Immature natural killer cell (primary cell): ENCODE data around the gene ZNF384. TPM values are rescaled to one million over a fixed set of nuclear protein-coding genes. Genes with fewer than 3 reads are reported as not detected.

Experiments
- DNase-seq, 3 donors: peaks; one replicate each; pipeline ENCODE4 v3.0.0; 2022; ENCODE audit warnings: mixed read lengths in 1 of 3
- H3K27ac Mint-ChIP-seq, 6 donors: one replicate each; pipeline ENCODE4 v1.8.0; 2020; ENCODE audit warnings: mixed read lengths in 6 of 6, mild to moderate bottlenecking in 5 of 6, inconsistent platforms in 4 of 6, moderate library complexity in 3 of 6
- H3K27me3 Mint-ChIP-seq, 3 donors: one replicate each; pipeline ENCODE4 v1.8.0; 2020 to 2021; ENCODE audit warnings: low read depth in 3 of 3, mild to moderate bottlenecking in 3 of 3, mixed read lengths in 3 of 3, moderate library complexity in 3 of 3, inconsistent platforms in 1 of 3
- H3K36me3 Mint-ChIP-seq, 3 donors: one replicate each; pipeline ENCODE4 v1.8.0; 2020; ENCODE audit warnings: mixed read lengths in 3 of 3, inconsistent platforms in 2 of 3, mild to moderate bottlenecking in 2 of 3
- H3K4me1 Mint-ChIP-seq, 2 donors: one replicate each; pipeline ENCODE4 v1.8.0; 2020; ENCODE audit warnings: inconsistent platforms in 2 of 2, mild to moderate bottlenecking in 2 of 2, mixed read lengths in 2 of 2, moderate library complexity in 1 of 2
- H3K4me3 Mint-ChIP-seq, 5 donors: one replicate each; pipeline ENCODE4 v1.8.0; 2020; ENCODE audit warnings: mild to moderate bottlenecking in 5 of 5, mixed read lengths in 5 of 5, inconsistent platforms in 3 of 5, moderate library complexity in 3 of 5
- H3K9me3 Mint-ChIP-seq, 6 donors: one replicate each; pipeline ENCODE4 v1.8.0; 2020; ENCODE audit warnings: mild to moderate bottlenecking in 6 of 6, mixed read lengths in 6 of 6, inconsistent platforms in 4 of 6, moderate library complexity in 3 of 6
- polyA plus RNA-seq, 3 donors: library from polyadenylated mRNA; unstranded; fragments of 300-500 nt; fragmentation: Illumina TruSeq; gene quantifications; one replicate each; pipeline ENCODE4 v1.2.3, GENCODE V29; 2021

Gene ZNF384
- polyA plus RNA-seq, 3 donors from 2014 or later: 14.6 to 41.5 (median 31.6) TPM

DNA sequence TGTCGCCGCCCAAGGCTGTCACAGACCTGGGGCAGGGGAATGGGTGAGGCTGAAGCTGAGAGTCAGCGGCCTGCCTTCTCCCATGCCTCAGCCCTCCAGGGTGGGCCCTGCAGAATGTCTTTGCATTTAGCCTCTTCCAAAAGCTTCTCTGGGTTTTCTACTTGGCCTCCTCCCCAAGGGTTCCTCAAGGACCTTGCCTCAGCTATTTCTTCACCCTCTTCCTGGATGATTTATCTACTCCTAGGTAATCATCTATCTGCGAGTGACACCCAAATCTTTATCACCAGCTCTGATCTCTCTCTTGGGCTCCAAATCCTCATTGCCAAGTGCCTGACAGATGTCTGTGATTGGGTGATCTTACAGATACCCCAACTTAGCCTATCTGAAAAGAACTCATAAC lies 48.7 kb downstream of the ZNF384 start:
- DNase-seq: no peak
- Mint-ChIP-seq H3K9me3 (peaks cover 0 to 3% (median 0%) of the 10 kb centered on the region in 6 donors), H3K4me3 (no peak overlapping the region), H3K4me1 (peaks cover 13 to 16% of the 10 kb centered on the region in 2 donors), H3K36me3 (peaks cover 11 to 20% (median 13%) of the 10 kb centered on the region in 3 donors), H3K27me3 (peaks cover 0 to 11% (median 4%) of the 10 kb centered on the region in 3 donors), H3K27ac (peak overlapping the region in 2 of 6 donors; percentile 56 to 76)

DNA sequence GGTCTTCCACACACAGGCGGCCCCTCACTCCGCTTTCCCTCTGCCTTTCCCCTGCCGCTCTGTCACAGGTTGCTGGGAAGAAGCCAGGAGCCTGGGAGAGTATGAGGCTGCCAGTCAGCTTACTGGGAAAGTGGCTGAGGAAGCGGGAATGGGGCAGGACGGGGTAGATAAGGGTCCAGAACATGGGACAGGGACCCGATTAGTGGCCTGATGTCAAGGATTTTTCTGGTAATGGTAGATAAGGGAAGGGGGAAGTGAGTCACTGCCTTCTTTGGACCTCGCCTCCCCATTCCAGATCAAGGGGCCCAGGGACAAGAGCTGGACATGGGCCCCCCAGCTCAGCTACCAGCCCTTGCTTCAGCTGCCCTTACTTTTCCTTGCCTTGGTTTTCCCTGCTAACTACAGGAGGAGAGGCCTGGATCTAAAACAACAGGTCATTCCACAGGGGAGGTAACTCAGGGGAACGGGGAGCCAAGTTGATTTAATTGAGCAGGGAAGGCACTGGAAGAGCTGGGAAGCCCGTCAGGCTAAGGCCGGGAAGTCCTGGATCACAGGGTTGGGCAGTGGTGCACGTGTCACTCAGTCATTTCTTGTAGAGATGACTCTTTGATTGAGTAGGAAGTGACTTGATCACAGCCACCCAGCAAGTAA lies 49.9 kb downstream of the ZNF384 start:
- Mint-ChIP-seq H3K27me3 (peaks cover 0 to 10% (median 4%) of the 10 kb centered on the region in 3 donors), H3K27ac (peak overlapping the region in 1 of 6 donors; percentile 40), H3K4me1 (peaks cover 23 to 28% of the 10 kb centered on the region in 2 donors), H3K36me3 (peaks cover 9 to 14% (median 10%) of the 10 kb centered on the region in 3 donors), H3K4me3 (no peak overlapping the region), H3K9me3 (peaks cover 0 to under 1% (median 0%) of the 10 kb centered on the region in 6 donors)
- no peak for DNase-seq

DNA sequence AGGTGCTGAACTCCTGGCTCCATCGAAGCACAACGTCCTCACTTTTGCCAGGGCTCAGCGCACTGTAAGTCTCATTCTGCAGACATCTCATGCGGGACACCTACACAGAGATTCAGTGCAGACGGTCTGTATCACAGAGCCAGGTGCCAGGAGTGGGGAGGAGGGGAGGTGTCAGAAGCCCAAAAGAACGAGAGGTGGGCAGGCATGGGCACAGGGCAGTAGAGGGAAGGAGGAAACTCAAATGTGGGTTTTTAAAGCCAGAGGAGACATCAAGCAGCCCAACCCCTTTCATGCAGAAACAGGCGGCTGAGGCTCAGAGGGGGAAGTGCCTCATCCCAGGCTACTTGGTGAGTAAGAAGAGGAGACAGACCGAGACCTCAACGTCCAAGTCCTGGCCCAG lies 50.9 kb downstream of the ZNF384 start:
- H3K9me3 Mint-ChIP-seq: no peaks in the 10 kb centered on the region
- no peak overlapping the region for H3K4me3 Mint-ChIP-seq
- DNase-seq: no peak
- peaks cover 3 to 8% (median 4%) of the 10 kb centered on the region in 3 donors for H3K36me3 Mint-ChIP-seq
- H3K4me1 Mint-ChIP-seq: peaks cover 29 to 33% of the 10 kb centered on the region in 2 donors
- peaks cover 0 to 6% (median 2%) of the 10 kb centered on the region in 3 donors for H3K27me3 Mint-ChIP-seq
- peak overlapping the region in 1 of 6 donors; percentile 60 for H3K27ac Mint-ChIP-seq

DNA sequence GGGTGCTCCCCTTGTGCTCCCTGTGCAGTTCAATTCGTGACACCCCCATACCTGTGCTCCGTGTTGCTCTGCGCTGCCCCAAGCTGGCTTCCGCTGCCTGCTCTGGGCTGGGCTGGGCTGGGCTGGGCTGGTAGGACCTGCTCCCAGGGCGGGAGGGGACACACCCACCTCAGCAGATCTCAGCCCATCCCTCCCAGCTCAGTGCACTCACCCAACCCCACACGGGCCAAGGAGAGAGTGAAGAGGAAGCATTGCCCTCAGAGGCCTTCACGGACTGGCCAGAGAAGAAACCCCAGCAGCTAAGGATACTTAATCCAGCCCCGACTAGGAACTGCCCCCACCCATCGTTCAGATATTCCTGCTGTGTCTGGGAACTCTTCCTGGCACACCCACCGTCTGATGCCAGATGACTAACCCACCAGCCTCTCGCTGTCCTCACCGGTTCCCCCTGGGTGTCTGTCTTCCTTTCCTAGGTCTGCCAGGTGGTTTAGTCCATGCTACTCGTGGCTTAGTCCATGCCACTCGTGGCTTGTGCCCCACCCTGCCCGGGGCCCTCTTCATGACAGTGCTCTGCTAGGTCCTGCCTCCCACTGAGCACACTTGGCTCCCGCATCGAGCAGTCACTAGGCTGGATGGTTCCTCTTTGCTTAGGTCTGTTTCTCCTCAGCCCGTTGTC lies 53.2 kb downstream of the ZNF384 start, which contains the start of gene LPAR5:
LPAR5 (minus strand) TSS at position 104 of the 676 bp plus-strand sequence. CDS start 14,711 bp downstream, outside the sequence.
- Mint-ChIP-seq H3K9me3 (no peaks in the 10 kb centered on the region), H3K36me3 (no peaks in the 10 kb centered on the region), H3K4me1 (peaks cover 52 to 56% of the 10 kb centered on the region in 2 donors), H3K27me3 (peaks cover 1 to 12% (median 4%) of the 10 kb centered on the region in 3 donors), H3K27ac (peak within 1 kb of the TSS; percentile 94 to 99 (median 96)), H3K4me3 (peak within 1 kb of the TSS; percentile 83 to 88 (median 87))
- DNase-seq: peak; percentile 30 to 36 (median 35)

DNA sequence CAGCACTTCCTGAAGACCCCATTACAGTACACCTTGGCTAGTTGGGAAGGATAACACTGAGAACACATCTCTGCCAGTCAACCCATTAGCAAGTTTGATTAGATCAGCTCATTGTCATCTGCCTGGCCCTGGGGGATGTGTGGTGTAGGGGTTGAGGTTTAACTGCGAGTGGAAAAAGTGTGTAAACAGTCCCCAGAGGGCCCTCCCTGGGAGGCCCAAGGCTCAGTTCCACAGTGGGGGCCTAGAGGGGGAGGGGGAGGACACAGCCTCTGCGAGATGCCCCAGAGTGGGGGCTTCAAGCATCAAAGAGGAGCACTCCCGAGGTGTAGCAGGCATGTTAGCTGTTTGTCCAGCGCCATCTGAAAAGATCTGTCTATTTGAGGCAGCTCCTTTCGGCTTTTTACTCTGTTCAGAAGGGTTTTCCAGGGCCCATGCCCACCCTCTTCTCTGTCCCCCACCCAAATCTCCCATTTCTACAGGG lies 53.8 kb downstream of the ZNF384 start:
- peaks cover 1 to 12% (median 4%) of the 10 kb centered on the region in 3 donors for H3K27me3 Mint-ChIP-seq
- DNase-seq: peak; percentile 60 to 68 (median 61)
- peak overlapping the region; percentile 94 to 99 (median 96) for H3K27ac Mint-ChIP-seq
- no peaks in the 10 kb centered on the region for H3K36me3 Mint-ChIP-seq
- H3K4me3 Mint-ChIP-seq: peak overlapping the region; percentile 83 to 88 (median 87)
- no peaks in the 10 kb centered on the region for H3K9me3 Mint-ChIP-seq
- H3K4me1 Mint-ChIP-seq: peaks cover 57 to 61% of the 10 kb centered on the region in 2 donors

DNA sequence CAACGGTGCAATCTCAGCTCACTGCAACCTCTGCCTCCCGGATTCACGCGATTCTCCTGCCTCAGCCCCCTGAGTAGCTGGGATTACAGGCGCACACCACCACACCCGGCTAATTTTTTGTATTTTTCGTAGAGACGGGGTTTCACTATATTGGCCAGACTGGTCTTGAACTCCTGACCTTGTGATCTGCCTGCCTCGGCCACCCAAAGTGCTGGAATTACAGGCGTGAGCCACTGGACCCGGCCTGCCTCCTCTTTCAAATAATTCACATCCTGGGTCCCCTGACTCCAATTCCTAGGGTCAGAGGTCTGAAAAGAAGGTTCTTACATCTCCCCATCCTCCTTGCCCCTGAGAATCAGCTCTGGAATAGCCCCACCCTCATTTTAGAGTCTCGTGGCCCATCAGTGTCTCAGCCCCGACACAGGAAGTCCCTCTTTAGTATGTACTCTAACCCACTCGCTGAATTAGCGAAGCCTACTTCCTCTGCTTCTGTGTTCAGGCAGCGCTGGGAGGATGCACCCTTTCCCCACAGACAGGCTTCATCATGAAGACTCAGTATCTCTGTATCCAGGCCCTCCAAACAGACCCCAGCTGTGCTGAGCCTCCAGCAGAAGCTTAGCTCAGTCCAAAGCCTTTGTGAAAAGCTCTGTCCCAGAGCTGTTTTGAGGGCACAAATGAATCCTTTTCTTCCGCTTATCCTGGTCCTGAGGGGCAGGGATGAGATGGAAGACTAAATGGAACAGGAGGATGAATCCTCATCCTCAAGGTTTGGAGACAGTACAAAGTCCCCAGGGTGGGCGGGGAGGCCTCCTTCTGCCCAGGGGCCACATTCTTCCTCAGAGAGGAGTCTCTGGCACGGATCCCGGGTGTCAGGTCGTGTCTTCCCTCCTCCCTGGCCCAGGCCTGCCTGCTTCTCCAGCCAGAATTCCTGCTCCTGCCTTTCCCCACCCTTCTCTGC lies 56.9 kb downstream of the ZNF384 start:
- H3K27ac Mint-ChIP-seq: peak overlapping the region; percentile 97 to 100 (median 99)
- peaks cover 70 to 73% of the 10 kb centered on the region in 2 donors for H3K4me1 Mint-ChIP-seq
- peak overlapping the region; percentile 90 to 99 (median 93) for H3K4me3 Mint-ChIP-seq
- H3K9me3 Mint-ChIP-seq: no peaks in the 10 kb centered on the region
- H3K27me3 Mint-ChIP-seq: peaks cover 3 to 12% (median 4%) of the 10 kb centered on the region in 3 donors
- peak; percentile 61 to 66 (median 65) for DNase-seq
- H3K36me3 Mint-ChIP-seq: no peaks in the 10 kb centered on the region

DNA sequence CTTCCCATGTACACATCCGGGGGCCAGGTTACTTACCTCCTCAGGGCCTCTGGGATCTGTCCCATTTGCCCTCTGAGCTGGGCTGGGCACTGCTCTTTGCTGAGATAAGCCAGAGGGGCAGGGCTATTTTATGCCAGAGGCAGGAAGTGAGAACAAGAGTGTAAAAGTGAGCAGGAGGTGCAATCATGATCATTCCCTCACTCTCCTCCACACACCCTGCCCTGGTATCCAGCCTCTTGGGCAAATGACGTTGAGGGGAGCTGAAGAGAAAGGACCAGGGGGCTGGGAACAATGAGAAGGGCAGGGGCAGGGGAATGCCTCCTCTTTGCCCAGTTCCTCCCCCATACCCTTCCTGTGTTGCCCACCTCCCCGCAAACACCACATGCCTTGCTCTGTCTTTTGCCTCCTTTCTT lies 57.6 kb downstream of the ZNF384 start:
- peak; percentile 35 to 51 (median 46) for DNase-seq
- Mint-ChIP-seq H3K27me3 (peaks cover 3 to 14% (median 4%) of the 10 kb centered on the region in 3 donors), H3K36me3 (peaks cover 0 to 1% (median 0%) of the 10 kb centered on the region in 3 donors), H3K27ac (peak overlapping the region; percentile 97 to 100 (median 99)), H3K9me3 (no peaks in the 10 kb centered on the region), H3K4me3 (peak overlapping the region; percentile 90 to 99 (median 93)), H3K4me1 (peaks cover 75 to 78% of the 10 kb centered on the region in 2 donors)

DNA sequence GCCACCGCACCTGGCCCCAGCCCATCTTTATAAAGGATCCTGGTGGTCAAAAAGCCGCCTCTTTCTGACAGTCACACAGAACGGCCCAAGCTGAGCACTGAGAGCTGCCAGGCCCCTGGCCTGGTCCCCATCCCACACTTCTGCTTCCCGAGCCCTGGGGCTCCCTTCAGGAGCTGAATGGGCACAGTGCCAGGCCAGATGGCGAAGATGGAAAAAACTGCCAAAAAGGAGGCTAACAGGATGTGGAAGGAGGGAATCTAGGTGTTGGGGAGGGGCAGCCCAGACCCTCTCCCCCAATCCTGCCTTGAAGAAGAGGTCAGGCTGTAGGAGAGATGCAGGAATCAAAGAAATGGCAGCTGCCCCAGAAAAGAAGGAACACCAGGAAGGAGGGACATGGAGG lies 58.4 kb downstream of the ZNF384 start:
- Mint-ChIP-seq H3K36me3 (peaks cover 0 to 4% (median 0%) of the 10 kb centered on the region in 3 donors), H3K9me3 (no peaks in the 10 kb centered on the region), H3K4me3 (peak overlapping the region; percentile 90 to 99 (median 93)), H3K27me3 (peaks cover 3 to 12% (median 4%) of the 10 kb centered on the region in 3 donors), H3K4me1 (peaks cover 73 to 74% of the 10 kb centered on the region in 2 donors), H3K27ac (peak overlapping the region; percentile 97 to 100 (median 99))
- DNase-seq: no peak

DNA sequence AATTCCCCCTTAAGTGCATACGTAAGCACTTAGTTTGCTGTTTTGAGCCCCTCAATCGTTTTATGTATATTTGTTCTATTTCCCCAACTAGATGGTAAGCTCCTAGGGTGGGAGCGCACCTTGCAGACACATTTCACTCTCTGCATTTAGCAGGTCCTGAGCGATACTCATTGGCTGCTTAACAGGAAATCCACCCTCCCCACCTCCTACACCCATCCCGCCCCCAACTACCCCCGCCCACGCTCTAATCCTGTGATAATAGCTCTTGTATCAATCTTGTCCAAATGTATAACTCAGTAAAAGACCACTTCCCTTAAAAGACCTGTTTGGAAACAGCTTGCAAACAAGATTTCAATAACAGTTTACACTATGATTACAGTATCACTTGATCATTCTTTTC lies 61.6 kb downstream of the ZNF384 start:
- peak; percentile 31 to 43 (median 33) for DNase-seq
- Mint-ChIP-seq H3K36me3 (peaks cover 0 to 4% (median 0%) of the 10 kb centered on the region in 3 donors), H3K9me3 (no peaks in the 10 kb centered on the region), H3K27ac (peak overlapping the region; percentile 70 to 93 (median 86)), H3K27me3 (peaks cover 3 to 9% (median 4%) of the 10 kb centered on the region in 3 donors), H3K4me1 (peaks cover 48 to 50% of the 10 kb centered on the region in 2 donors), H3K4me3 (peak overlapping the region; percentile 78 to 92 (median 86))

DNA sequence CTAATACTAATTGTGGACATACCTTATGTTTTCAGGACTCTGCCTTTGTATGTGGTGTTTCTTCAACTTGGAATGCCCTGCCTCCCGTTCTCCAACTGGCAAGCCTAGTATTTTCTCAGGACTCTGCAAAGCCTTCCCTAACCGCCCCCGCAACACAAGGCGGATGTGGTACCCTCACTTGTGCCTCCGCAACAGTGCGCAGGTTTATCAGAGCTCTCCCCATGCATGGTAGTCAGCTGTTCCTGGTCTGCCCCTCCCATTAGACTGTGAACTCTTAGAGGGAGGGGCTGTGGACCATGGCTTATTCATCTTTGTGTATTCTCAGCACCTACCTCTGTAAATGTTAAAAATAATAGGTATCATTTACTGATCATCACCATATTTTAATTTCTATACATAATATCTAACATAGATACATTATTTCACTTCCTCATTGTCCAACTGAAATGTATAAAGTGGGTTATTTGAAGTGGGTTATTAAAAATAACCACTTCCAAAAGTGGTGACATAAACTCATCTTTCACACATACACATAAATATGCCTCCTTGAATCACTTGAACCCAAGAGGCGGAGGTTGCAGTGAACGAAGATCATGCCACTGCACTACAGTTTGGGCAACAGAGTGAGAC lies 62.4 kb downstream of the ZNF384 start:
- Mint-ChIP-seq H3K9me3 (no peaks in the 10 kb centered on the region), H3K4me3 (peak overlapping the region; percentile 53 to 92 (median 86)), H3K27me3 (peaks cover 0 to 6% (median 3%) of the 10 kb centered on the region in 3 donors), H3K36me3 (peaks cover 0 to 4% (median 0%) of the 10 kb centered on the region in 3 donors), H3K4me1 (peaks cover 40 to 41% of the 10 kb centered on the region in 2 donors), H3K27ac (peak overlapping the region; percentile 47 to 89 (median 77))
- DNase-seq: no peak

DNA sequence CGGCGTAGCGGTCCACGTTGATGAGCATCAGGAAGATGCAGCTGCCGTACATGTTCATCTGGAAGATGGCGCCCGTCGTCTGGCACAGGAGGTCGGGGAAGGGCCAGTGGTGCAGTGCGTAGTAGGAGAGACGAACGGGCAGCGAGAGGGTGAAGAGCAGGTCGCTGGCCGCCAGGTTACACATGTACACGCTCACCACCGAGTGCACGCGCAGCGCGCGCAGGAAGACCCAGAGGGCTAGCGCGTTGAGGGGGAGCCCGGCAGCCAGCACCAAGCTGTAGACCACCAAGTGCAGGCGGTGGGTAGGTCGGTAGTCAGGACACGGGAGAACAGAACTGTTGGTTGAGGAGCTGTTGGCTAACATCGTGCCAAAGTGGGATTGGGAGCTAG lies 68.3 kb downstream of the ZNF384 start:
- Mint-ChIP-seq H3K36me3 (peaks cover 5 to 10% (median 10%) of the 10 kb centered on the region in 3 donors), H3K9me3 (no peaks in the 10 kb centered on the region), H3K4me1 (peaks cover 24 to 25% of the 10 kb centered on the region in 2 donors), H3K4me3 (peak overlapping the region in 3 of 5 donors; percentile 46 to 63 (median 51)), H3K27ac (peak overlapping the region in 5 of 6 donors; percentile 28 to 80 (median 64)), H3K27me3 (peaks cover 0 to 10% (median 2%) of the 10 kb centered on the region in 3 donors)
- DNase-seq: no peak

DNA sequence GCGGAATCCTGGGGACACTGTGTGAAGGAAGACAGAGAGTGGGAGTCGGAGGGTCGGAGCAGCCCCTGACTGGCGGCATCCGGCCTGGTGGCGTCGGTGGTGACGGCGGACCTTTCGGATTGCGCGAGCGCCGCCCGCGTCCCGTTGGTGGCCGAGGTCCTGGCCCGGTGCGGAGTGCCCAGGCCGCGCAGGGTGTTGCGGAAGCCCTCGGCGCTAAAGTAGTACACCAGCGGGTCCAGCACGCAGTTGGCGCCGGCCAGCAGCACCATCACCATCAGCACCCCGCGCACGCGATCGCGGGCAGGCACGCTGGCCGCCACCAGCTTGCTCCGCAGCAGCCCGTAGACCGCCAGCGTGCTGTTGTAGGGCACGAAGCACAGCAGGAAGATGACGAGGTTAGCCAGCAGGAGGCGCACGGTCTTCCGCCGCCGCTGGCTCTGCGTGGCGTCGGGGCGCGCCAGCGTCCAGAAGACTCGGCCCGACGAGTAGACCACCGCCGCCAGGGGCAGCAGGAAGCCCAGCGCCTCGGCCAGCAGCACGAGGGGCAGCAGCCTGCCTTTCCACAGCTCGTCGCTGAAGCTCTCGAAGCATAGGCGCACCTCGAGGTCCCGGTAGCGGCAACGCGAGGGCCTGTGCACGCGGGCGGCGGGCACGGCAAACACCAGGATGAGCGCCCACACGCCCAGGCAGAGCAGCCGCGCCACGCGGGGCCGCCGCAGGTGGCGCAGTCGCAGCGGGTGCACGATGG lies 68.9 kb downstream of the ZNF384 start:
- Mint-ChIP-seq H3K36me3 (peaks cover 5 to 10% (median 10%) of the 10 kb centered on the region in 3 donors), H3K4me3 (peak overlapping the region in 2 of 5 donors; percentile 46 to 63), H3K27me3 (peaks cover 0 to 11% (median 2%) of the 10 kb centered on the region in 3 donors), H3K27ac (no peak overlapping the region), H3K4me1 (peaks cover 24 to 25% of the 10 kb centered on the region in 2 donors), H3K9me3 (no peaks in the 10 kb centered on the region)
- DNase-seq: peak; percentile 49 to 58 (median 52)
